Endothelial cell of hepatic sinusoid (primary cell): ENCODE results near the gene HIPK2.

ENCODE experiments used
- in situ Hi-C: cut with HindIII; loops from 2 replicates; pipeline ENCODE4 v1.10.0; 2017; ENCODE audit warnings: low sequenced_read_pairs

HIPK2 gene

DNA sequence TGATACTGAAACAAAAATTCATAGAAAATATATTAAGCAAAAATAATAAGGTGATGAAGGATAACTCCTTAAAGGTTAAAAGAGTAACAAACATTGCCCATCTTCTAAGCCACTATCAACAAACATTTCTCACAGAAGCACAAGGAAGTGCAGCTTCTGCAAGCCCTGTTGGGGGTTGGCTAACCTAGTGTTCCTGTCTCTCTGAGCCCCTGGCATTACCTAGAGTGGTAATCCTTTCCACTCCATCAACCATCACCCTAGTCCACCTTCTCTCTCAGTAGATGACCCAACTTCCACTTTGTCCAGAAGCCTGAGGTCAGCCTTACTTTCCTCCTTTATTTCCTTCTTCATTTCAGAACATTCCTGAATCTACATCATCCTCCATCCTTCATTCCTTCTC, 59.7 kb downstream of the HIPK2 start:
- in situ Hi-C loops, result no loop called here

DNA sequence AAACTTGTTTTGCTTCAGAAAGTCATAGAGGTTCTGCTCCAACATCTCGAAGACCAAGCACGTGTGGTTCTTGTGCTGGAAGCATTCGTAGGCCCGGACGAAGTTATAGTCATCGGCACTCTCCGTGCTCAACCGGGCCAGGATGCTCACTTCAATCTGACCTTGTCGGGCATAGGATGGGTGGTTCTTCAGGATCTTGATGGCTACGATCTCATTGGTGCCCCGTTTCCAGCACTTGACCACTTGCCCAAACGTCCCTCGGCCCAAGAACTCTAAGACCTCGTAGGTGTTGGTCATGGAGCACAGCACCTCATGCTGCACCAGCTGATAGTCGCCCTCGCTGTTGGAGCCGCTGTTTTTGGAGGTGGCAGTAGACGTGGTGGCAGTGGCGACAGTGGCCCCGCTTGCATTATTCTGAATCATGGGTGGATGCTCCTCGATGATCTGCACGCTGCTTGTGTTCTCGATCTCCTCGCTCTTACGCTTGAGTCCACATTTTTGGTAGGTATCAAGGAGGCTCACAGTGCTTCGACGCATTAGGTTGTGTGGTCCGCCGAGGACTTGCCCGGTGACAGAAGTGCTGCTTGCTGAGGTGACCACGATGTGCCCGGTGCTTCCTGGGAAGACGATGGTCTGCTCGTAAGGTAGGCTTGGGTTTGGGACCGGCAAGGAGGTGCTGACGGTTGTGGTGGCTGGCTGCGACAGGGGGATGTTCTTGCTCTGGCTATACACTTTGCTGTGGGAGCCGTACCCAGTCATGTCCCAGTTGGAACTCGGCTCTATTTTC, 61.4 kb downstream of the HIPK2 start:
- in situ Hi-C loops, result no loop called here

DNA sequence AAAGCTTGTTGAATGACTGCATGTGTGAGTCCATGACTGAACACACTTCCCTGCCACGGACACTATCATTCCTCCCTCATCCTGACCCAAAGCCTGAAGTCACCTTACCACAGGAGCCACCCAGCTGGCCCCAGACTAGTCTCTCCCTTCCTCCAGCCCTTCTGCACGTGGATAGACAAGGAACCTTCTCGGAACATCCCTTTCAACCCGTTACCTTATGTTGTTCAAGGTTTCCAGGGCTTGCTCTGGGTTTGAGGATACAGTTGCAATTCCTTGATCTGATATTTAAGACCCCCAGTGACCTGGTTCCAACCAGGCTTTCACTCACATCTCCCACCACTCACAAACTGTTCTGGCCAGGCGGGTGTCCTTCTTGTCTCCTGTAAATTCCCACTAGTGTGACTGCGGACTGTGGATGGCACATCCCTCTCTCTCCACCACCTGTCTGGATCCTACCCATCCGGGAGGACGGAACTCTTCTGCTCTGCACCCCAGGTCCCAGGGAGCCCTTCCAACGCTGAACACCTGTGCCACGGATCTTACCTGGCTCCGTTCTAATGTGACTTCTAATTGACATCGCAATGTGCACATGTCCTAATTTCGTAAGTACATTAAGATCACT, 62.5 kb downstream of the HIPK2 start:
- in situ Hi-C loops, result no loop called here

DNA sequence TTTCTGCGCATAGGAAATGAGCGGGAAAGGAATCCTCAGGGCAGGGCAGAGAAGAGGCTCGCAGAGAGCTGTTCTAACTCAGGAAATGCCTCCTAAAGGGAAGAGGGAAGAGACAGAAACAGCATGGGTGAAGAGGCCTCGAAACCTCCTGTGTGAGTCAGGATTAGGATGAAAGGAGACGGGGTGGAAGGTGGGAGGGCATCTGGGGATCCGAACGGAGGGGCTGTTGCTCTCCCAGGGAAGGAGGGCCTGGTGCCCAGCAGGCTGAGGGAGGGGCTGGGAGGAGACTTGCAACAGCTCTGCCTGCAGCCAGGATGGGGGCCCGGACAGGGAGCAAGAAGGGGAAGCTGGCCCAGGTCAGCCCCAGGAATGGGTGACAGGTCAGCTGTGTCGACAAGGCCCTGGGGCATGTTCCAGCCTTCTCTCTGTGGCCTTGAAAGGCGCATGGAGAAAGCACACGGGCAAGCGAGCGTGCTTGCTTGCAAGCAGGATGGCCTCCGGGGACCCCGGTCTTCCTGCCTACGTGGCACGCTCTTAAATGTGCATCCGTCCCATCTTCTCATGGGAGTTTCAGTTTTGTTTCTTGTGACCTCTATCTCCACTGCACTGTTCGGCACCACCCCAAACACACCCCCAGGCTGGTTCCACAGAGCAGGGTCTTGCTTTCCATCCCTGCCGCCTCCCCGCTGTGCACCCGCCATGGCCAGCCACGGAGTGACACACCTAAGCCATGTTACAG, 63.5 kb downstream of the HIPK2 start:
- in situ Hi-C loops, result no loop called here

DNA sequence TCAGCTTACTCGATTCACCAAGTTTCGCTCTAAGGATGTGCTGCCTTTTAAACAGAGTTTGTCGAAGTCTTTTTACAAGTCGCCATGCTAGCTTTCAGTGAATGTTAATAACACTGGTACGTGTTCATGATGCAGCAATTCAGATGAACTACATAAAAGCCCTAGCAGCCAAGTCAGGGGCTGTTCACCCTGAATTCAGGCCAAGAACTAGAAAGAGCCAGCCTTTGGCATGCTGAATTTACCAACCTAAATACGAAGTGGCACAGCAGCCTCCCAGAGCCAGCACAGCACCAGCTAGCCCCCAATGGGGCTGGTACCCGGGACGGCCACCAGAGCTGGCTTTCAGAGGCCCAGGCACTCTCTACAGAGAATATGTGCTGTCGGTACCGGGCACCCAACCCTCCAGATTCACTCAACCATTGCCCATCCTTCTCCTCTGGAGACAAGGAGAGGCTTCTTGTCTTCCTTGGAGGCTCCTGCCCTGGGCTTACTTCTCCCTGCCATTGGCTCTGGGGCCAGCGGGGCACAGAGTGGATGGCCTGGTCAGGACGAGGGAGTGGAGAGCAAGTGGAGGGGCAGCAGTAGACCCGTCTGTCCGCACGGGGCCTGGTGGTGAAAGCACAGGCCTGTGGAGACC, 64.2 kb downstream of the HIPK2 start:
- in situ Hi-C loops, result no loop called here

DNA sequence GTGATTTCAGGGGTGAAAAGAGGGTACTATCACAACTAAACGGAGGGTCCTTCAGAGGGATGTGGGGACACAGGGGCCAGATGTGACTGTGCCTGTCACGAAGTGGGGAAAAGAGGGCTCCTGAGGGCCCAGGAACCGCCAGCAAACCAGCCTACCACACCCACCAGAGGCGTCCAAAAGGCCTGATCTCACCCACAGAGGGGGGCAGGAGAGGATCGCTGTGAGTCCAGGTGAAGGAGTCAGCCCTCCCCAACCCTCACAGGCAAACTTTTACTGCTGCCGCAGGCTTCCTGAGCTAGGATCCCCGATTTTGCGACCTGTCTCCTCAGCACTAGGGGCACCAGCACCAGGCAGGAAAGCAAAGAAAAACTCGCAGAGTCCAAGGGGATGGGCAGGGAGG, 64.7 kb downstream of the HIPK2 start:
- in situ Hi-C loops, result no loop called here

DNA sequence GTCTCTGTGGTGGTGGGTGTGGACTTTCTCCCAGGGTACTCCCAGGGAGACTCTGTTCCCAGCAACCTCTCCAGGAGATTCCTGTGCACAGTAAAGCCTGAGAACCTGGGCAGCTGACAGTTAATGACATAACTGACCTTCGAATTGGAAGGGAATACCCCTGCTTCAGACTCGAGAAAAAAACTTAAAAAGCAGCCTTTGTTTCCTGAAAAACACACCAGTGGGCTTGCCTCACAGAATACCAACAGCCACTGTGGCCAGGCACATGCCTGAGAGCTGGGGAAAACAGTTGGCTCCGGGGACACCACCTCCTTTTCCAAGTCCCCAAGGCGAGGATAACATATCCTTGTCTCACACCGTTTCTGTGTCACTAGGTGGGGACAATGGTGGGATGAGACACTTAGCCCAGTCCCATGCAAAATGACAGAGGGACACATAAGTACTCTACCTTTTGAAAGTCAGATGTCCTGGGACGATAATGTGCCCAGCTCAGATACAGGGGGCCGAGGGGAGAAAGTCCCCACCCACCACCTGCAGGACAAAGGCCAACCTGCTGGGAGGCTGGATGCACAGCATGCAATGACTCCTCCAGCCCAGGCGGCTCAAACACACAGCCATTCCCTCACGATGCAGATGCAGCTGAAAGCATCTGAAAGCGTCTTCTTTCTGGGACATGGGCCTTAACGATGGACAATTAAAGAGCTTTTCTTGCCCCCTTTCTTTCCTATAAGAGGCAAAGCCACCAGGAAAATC, 65.6 kb downstream of the HIPK2 start:
- in situ Hi-C loops, result no loop called here

DNA sequence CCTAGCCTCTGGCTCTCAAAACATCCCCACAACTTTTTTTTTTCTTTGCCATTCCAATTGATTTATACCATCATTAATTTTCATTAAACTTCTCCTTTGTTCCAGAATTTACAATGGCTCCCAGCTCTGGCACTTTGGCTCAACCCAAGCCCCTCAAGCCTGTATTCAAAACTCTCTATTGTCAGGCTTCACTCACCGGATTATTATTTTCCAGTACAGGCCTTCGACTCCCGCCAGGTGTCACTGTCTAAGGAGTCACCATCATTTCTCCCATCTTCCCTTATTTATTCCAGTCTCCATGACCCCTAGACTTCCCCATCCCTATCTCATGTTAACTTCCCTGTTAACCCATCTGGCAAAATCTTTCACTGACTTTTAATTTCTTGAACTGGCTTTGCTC, 67.8 kb downstream of the HIPK2 start:
- in situ Hi-C loops, result no loop called here

DNA sequence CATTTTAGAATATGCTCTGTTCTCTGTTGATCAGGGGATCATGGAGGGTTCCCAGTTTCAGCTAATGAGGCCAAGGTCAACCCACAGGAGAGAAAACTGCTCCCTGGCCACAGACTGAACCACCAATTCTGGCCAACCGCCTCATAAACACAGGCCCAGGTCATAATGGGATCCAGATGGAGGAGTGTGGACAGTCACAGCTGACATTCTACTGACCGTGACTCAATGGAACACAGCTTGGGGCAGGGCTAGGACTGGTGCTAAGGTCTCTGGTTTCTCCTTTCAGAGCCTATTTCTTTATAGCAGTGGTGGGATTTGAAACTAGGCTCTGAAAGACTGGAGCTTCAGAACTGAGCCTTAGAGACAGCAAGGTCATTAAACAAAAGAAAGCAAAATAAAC, 68.3 kb downstream of the HIPK2 start:
- in situ Hi-C loops, result no loop called here

DNA sequence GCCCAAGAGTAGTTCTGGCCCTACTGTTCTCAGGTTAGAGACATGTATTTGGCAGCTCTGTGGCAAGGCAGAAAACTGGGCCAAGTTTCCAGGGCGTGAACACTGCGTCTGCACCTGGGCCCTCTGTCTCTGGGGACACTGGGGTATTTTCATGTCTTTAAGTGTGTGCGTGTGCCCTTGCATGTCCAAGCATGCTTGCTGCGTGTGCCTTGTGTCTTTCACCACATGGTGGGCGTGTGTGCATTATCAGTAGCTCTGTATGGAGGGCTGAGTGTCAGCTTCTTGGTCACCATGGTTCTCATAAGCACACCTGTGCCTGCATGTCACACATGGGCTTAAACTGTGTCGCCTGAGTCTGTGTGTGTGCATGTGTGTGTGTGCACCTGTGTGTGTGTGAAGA, 69.3 kb downstream of the HIPK2 start:
- in situ Hi-C loops, result no loop called here

DNA sequence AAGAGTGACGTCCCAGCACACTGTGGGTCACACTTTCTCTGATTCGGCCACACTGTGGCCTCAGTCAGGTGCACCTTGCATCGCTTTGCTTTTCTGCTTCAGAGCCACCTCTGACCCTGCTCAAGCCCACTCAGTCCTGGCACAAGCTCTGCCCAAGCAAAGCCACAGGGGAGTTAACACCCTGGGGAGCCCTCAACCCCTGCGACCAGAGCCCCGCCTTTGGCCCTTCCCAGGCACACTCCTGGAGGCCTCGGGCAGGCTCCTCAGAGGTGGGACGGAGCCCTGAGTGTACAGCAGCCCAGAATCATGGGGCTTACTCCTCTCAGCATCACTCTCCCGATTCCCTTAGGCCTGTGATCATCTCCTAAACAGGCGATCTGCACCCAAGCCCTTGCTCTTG, 71.0 kb downstream of the HIPK2 start:
- in situ Hi-C loops, result no loop called here

DNA sequence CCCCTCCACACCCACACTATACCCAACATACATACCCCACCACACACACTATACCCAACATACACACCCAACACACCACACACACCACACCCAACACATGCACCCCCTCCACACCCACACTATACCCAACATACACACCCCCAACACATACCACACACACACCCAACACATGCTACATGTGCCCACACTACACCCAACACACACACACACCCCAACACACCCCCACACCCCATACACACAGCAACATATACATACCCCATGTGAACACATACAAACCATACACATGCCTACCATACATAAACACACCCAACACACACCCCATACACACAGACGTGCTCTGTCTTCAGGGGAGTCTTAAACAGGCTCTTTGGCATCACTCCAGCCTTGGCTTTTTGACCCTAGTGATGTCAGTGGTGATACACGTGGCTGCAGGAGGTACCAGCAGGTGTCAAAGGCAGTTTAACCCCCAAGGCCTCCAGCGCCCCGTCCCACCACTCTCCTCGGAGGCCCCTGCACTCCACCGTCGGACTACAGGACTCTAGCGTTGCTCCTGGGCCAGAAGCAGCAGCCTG, 73.4 kb downstream of the HIPK2 start:
- in situ Hi-C loops, result no loop called here

DNA sequence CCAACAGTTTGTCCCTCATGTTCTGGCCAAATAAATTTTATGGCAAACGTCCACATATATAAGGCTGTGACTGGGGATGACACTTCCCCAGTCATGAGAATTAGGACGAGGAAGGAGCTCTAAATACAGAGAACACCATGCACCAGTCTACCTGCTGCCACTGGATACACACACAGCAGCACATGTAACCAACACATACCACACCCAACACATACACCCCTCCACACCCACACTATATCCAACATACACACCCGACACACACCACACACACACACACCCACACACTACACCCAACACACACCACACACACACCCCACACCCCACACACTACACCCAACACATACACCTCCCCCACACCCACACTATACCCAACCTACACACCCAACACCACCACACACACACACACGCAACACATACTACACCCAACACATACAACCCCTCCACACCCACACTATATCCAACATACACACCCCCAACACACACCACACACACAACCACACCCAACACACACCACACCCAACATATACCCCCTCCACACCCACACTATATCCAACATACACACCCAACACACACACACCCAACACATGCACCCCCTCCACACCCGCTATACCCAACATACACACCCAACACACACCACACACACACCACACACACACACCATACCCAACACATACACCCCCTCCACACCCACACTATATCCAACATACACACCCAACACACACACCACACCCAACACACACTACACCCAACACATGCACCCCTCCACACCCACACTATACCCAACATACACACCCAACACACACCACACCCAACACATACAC, 74.1 kb downstream of the HIPK2 start:
- in situ Hi-C loops, result no loop called here

DNA sequence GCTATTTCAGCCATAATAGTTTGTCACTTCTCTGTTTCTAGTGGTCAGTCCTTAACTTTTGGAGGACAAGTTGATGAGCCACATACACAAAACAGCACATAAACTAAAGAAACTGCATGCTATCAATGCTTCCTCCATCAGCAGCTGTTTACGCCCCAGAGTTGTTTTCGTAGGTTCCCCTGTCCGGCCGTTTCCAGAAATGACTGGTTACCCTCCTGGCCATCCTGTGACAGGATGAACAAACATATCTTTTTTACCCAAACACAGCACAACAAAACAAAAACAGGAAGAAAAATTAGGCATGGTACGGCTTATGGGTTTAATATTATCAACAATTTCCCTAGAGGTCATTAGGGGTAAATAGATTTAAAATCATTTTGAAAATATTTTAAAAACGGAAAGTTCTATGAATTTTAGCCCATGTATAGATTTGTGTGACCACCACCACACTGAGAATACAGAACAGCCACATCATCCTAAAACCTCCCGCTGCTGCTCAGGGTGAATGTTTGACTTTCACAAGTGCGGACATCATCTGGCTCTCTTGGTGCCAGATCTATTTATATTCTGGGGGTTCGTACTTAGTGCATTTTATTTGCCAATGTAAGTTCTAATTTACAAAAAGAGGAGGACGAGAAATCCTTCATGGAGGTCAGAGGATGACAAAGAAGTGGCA, 74.8 kb downstream of the HIPK2 start:
- in situ Hi-C loops, result no loop called here

DNA sequence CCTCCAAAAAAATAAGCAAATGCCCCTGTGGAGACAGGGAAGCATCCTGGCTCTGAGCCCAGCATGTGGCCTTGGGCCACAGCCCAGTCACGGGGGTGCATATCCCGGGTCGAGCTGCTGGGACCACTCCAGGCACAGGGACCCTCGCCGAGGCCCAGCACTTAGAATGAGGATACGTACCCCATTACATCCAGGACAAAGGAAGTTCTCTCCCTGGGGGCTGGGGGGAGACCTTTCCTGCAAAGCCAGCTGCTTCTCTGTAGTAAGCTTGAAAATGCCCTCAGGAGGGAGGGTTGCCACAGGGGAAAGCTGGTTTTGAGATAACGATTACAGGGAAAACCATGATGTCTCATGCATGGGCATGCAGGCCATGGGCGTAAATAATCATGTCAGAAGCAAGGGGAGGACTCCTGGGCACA, 75.5 kb downstream of the HIPK2 start:
- in situ Hi-C loops, result no loop called here

DNA sequence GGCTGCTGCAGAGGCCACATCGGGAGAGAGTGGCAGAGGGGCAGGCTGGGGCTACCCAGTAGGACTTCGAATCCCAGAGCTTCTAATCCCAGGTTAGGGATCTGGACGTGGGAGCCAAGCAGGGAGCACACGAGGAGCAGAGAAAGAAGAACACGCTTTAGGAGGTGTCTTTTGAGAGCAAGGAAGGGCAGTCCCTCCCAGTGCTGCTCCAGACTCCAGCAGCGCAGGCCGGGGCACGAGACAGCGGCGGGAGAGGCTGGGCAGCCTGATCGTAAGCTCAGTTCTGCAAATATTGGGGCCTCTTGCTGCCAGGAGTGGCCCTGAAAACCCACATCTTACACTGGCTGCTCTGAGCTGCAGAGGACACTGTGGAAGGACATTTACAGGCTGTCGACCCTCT, 75.9 kb downstream of the HIPK2 start:
- in situ Hi-C loops, result no loop called here

DNA sequence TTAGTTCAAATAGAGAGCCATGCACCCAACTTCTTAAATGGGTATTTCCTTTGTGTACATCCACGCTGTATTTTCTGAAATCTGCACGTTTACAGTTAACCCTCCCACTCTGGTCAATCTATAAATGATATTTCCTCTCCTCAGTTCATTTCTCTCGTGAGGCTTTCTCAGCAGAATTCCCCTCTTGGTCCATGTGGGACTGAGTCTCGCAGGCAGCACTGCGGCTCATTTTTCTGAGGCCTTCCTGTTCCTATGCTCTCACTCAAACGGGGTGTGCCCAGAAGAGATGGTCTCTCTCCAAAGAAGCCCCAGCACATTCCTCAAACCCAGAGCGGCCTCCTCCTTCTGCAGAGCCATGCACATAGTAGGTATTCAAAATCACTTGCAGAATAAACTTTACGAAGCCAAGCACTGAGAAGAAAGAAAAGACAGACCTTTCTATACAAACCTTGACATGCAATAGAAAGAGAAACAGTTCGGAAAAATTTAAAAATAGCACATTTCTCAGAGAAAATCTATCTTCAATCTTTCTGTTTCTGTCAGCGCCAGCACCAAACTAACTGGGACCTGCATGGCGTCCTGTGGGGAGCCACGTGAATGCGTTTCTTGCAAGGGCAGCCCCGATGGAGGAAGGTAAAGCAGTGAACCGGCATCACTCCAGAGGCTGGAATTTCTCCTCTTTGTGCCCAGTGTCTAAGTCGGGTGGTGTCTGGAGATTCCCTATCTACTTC, 77.1 kb downstream of the HIPK2 start:
- in situ Hi-C loops, result no loop called here
